ENCODE measurements around the gene ACP5.
"Not testable (repeated sequence)": the region's sequence is repeated elsewhere in the genome, so short reads cannot be mapped to it uniquely, and the experiment has no call there.

Gene ACP5

GRCh38 chr19:11586331-11586730 is 8.9 kb upstream of the ACP5 start:
- TF ChIP-seq CTCF (IDR thresholded peaks at IDR 0.05; ENCODE audit: extremely low read depth, insufficient read depth, missing control alignments) = no peak
- DNase-seq (ENCODE audit: low spot score) = no peak

DNA sequence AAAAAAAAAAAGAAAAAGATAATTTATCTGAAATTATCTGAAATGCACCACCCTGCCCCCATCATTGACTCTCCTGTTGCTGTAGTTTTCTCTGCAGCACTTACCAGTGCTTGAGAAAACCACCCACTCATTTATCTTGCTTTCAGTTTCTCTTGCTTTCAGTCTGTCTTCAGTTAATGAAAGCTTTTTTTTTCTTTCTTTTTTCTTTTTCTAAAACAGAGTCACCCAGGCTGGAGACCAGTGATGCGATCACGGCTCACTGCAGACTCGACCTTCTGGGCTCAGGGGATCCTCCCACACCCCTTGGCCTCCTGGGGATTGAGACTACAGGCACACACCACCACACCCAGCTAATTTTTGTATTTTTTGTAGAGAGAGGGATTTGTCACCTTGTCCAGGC is 4.3 kb upstream of the ACP5 start:
- TF ChIP-seq CTCF (IDR thresholded peaks at IDR 0.05; ENCODE audit: extremely low read depth, insufficient read depth, missing control alignments) = no peak
- peak; percentile 82 for DNase-seq (ENCODE audit: low spot score)
- in situ Hi-C loops (cut with MboI; ENCODE audit: low pct_unique_long_range_greater_than_20kb, low sequenced_read_pairs, unreplicated experiment) = no loop called here

More at GRCh38 chr19:11586331-11586730, 8.9 kb upstream of the ACP5 start:
- in situ Hi-C loops (cut with MboI; ENCODE audit: low pct_unique_long_range_greater_than_20kb, low sequenced_read_pairs, unreplicated experiment) = no loop called here

DNA sequence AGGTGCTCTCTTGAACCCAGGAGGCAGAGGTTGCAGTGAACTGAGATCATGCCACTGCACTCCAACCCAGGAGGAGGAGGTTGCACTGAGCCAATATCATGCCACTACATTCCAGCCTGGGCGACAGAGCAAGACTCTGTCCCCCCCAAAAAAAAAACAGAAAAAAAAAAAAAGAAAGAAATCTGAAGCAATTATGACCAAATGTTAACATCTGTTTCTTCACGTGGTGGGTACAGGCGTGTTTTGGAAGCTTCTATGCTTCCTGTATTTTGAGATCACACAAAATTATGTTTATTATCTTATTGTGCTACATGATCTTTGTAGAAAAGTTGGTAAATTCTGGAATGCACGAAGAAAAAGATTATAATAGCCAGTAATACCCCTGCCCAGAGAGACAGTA is 2.7 kb upstream of the ACP5 start:
- no peak for DNase-seq (ENCODE audit: low spot score)
- in situ Hi-C loops (cut with MboI; ENCODE audit: low pct_unique_long_range_greater_than_20kb, low sequenced_read_pairs, unreplicated experiment) = no loop called here
- no peak for TF ChIP-seq CTCF (IDR thresholded peaks at IDR 0.05; ENCODE audit: extremely low read depth, insufficient read depth, missing control alignments)

DNA sequence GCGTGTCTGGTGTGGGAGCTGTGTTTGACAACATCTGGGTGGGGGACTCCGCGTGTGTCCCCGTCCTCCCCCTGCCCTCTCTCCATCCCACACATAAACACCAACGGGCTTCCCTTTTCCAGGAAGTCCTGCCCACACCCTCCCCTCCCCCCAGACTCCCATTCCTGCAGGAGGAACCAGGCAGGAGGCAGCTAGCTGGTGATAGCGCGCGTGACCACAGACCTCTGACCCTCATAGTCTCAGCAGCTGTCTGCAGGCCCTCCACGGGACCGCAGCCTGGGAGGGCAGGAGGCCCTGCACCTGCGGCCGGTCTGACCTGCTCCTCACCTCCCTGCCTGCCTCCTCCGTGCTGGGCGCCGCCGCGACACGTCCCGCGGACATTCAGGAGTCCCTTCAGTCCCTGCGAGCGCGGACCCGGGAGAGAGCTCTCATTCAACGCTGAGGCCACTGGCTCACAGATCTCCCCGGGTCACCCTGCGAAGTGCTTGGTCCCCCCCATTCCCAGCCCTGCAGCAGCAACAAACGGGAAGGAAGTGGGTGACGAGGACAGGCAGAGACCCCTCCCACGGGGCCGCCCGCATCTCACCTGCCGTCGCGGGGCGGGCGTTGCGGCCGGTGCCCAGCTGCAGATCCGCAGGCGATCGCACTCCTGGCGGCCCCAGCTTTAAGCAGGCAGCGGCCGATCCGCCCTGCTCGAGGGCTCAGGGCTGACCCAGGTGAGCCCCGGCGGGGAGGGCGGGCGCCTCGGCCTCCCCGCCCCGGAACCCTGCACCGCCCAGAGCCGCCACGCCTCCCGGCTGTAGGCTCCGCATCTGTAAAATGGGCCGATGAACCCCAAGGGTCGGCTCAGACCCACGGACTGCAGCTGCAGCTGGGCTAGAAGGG is 1.1 kb upstream of the ACP5 start:
- in situ Hi-C loops (cut with MboI; ENCODE audit: low pct_unique_long_range_greater_than_20kb, low sequenced_read_pairs, unreplicated experiment) = no loop called here
- peak; percentile 71 for DNase-seq (ENCODE audit: low spot score)
- TF ChIP-seq CTCF (IDR thresholded peaks at IDR 0.05; ENCODE audit: extremely low read depth, insufficient read depth, missing control alignments) = no peak

- no peak for DNase-seq (ENCODE audit: low spot score)
- in situ Hi-C loops (cut with MboI; ENCODE audit: low pct_unique_long_range_greater_than_20kb, low sequenced_read_pairs, unreplicated experiment) = no loop called here
- TF ChIP-seq CTCF (IDR thresholded peaks at IDR 0.05; ENCODE audit: extremely low read depth, insufficient read depth, missing control alignments) = no peak
Observed at GRCh38 chr19:11576227-11576626, 1.2 kb downstream of the ACP5 start.

DNA sequence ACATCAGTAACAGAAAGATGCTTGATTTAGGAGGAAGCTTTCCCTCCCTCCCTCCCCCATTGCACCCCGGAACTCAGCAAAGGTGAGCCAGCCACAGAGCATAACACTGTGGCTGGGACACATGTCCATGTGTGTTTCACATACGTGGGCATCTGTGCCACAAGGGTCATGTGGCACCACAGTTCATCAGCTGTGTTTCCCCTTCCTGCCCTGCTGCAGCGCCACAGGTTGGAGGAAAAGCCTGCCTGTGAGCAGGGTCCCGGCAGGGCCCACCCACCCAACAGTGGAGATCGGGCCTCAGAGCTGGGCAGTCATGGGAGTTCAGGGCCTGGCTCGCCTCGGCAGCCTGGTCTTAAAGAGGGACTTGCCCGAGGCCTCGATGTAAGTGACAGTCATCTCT is 2.8 kb downstream of the ACP5 start:
- TF ChIP-seq CTCF (IDR thresholded peaks at IDR 0.05; ENCODE audit: extremely low read depth, insufficient read depth, missing control alignments) = no peak
- no peak for DNase-seq (ENCODE audit: low spot score)
- in situ Hi-C loops (cut with MboI; ENCODE audit: low pct_unique_long_range_greater_than_20kb, low sequenced_read_pairs, unreplicated experiment) = no loop called here

GRCh38 chr19:11573763-11574162 is 3.7 kb downstream of the ACP5 start:
- in situ Hi-C loops (cut with MboI; ENCODE audit: low pct_unique_long_range_greater_than_20kb, low sequenced_read_pairs, unreplicated experiment); DNase-seq (ENCODE audit: low spot score): not testable (repeated sequence)

GRCh38 chr19:11573354-11573753 is 4.1 kb downstream of the ACP5 start:
- in situ Hi-C loops (cut with MboI; ENCODE audit: low pct_unique_long_range_greater_than_20kb, low sequenced_read_pairs, unreplicated experiment); DNase-seq (ENCODE audit: low spot score): not testable (repeated sequence)
